Testis (tissue), 3 donors: ENCODE results near the gene SPATA32. TPM values are rescaled to one million over a fixed set of nuclear protein-coding genes. Genes with fewer than 3 reads are reported as not detected.

Experiments used
- DNase-seq: peaks from one replicate; pipeline ENCODE4 v3.0.0-alpha.2; 2019
- H3K27ac ChIP-seq, 2 donors: fragments of 200-600 bp; sonication (generic); one replicate each; pipeline ENCODE4 v1.5.1; 2019
- H3K27me3 ChIP-seq: fragments of 200-600 bp; sonication (generic); one replicate; pipeline ENCODE4 v1.5.1; 2019
- H3K36me3 ChIP-seq: fragments of 200-600 bp; sonication (generic); one replicate; pipeline ENCODE4 v1.5.1; 2017; ENCODE audit warnings: low read depth; ENCODE audit errors: missing control alignments
- H3K4me1 ChIP-seq: fragments of 200-600 bp; sonication (generic); one replicate; pipeline ENCODE4 v1.5.1; 2019
- H3K4me3 ChIP-seq, 2 donors: fragments of 200-600 bp; sonication (generic); one replicate each; pipeline ENCODE4 v1.5.1; 2017 to 2019
- H3K9me3 ChIP-seq: fragments of 200-600 bp; sonication (generic); one replicate; pipeline ENCODE4 v1.5.1; 2017
- CTCF ChIP-seq, 3 experiments: fragments of 450-650 bp in 2 of 3; fragments of 200-600 bp in 1 of 3; sonication (generic) in 1 of 3; IDR thresholded peaks; one replicate each; pipeline ENCODE4 v1.5.1; 2016 to 2019; ENCODE audit warnings: antibody characterized with exemption in 3 of 3, mild to moderate bottlenecking in 2 of 3, moderate library complexity in 1 of 3
- POLR2A ChIP-seq: fragments of 450-650 bp; IDR thresholded peaks from one replicate; pipeline ENCODE4 v1.6.1; 2017; ENCODE audit warnings: antibody characterized with exemption, mild to moderate bottlenecking, moderate library complexity
- WGBS, 2 donors: methylation state at CpG; one replicate each; pipeline ENCODE4 v1.1.5; 2018; 5-methylcytosine and 5-hydroxymethylcytosine counted together
- intact Hi-C: fragments of 100-400 bp; cut with DNase I; formaldehyde crosslinking; loops from one replicate; pipeline ENCODE4 v1.15.1; 2023; ENCODE audit warnings: low total_unique reads
- polyA plus RNA-seq: library from polyadenylated mRNA; stranded (reverse); fragments of 350-450 nt; fragmentation: Illumina TruSeq; extraction: RNeasy Lipid Tissue Mini Kit (QIAGEN cat#74804); gene quantifications from one replicate; pipeline ENCODE4 v1.2.3, GENCODE V29; 2014; ENCODE audit warnings: low read depth, low replicate concordance; ENCODE audit not compliant: insufficient read depth
- total RNA-seq, 2 donors: library from RNA; depleted of rRNA; stranded (reverse); fragments of >200 nt; gene quantifications; one replicate each; pipeline ENCODE4 v1.2.3, GENCODE V29; 2016

The SPATA32 gene
- total and polyA plus RNA-seq, 3 donors from 2014 or later: 15.5 to 72.0 (median 47.4) TPM

GRCh38 chr17:45244725-45245656 is 16.9 kb downstream of the SPATA32 start:
- H3K9me3 ChIP-seq: no peaks in the 10 kb centered on the region
- intact Hi-C loops: no loop called here
- TF ChIP-seq CTCF (IDR thresholded peaks at IDR 0.05) (no peak), POLR2A (no peak)
- WGBS, 2 donors: 85 to 92% methylated on average over 18 to 21 of the region's 21 CpGs
- no peaks in the 10 kb centered on the region for H3K36me3 ChIP-seq
- DNase-seq: no peak
- H3K27me3 ChIP-seq: no peaks in the 10 kb centered on the region
- no peak overlapping the region for H3K4me3 ChIP-seq
- no peak overlapping the region for H3K27ac ChIP-seq
- H3K4me1 ChIP-seq: peaks cover 25% of the 10 kb centered on the region

- no peak overlapping the region for H3K27ac ChIP-seq
- no peaks in the 10 kb centered on the region for H3K27me3 ChIP-seq
- H3K4me3 ChIP-seq: no peak overlapping the region
- TF ChIP-seq POLR2A: no peak
- no peak for TF ChIP-seq CTCF (IDR thresholded peaks at IDR 0.05)
- 88 to 93% methylated on average over 10 to 18 of the region's 18 CpGs for WGBS, 2 donors
- intact Hi-C loops: no loop called here
- no peaks in the 10 kb centered on the region for H3K36me3 ChIP-seq
- peaks cover 24% of the 10 kb centered on the region for H3K4me1 ChIP-seq
- H3K9me3 ChIP-seq: no peaks in the 10 kb centered on the region
- DNase-seq: no peak
These were observed 18.1 kb downstream of the SPATA32 start for GRCh38 chr17:45243750-45244149.

- H3K4me1 ChIP-seq: peaks cover 13% of the 10 kb centered on the region
- no peaks in the 10 kb centered on the region for H3K36me3 ChIP-seq
- no peaks in the 10 kb centered on the region for H3K27me3 ChIP-seq
- no peaks in the 10 kb centered on the region for H3K9me3 ChIP-seq
- no peak overlapping the region for H3K27ac ChIP-seq
- intact Hi-C loops: no loop called here
- WGBS, 2 donors: 24 to 60% methylated on average over 1 to 18 of the region's 18 CpGs
- TF ChIP-seq CTCF (IDR thresholded peaks at IDR 0.05) (no peak), POLR2A (no peak)
- H3K4me3 ChIP-seq: peak overlapping the region; percentile 26 to 45
- DNase-seq: no peak
These were observed 19.9 kb downstream of the SPATA32 start for GRCh38 chr17:45242029-45242414.

- TF ChIP-seq CTCF (IDR thresholded peaks at IDR 0.05): no peak
- TF ChIP-seq POLR2A: no peak
- H3K4me3 ChIP-seq: peak overlapping the region; percentile 26 to 45
- H3K9me3 ChIP-seq: no peaks in the 10 kb centered on the region
- H3K27ac ChIP-seq: no peak overlapping the region
- peaks cover 8% of the 10 kb centered on the region for H3K4me1 ChIP-seq
- WGBS, 2 donors: 20 to 24% methylated on average over 1 to 49 of the region's 62 CpGs
- no peaks in the 10 kb centered on the region for H3K36me3 ChIP-seq
- no peaks in the 10 kb centered on the region for H3K27me3 ChIP-seq
- intact Hi-C loops: no loop called here
- DNase-seq: peak; percentile 48
These were observed 20.4 kb downstream of the SPATA32 start for GRCh38 chr17:45241328-45242028.
